GM12873 (cell line): ENCODE measurements around the gene DPEP3.

Experiments
- TF ChIP-seq, protein P1 (sequence below): IDR thresholded peaks from 2 replicates; pipeline ENCODE4 v1.5.1; 2012; ENCODE audit warnings: low read depth, mild to moderate bottlenecking, moderate library complexity, low read length, control low read depth; ENCODE audit not compliant: insufficient read depth; ENCODE audit errors: missing control alignments

Gene DPEP3, protein sequence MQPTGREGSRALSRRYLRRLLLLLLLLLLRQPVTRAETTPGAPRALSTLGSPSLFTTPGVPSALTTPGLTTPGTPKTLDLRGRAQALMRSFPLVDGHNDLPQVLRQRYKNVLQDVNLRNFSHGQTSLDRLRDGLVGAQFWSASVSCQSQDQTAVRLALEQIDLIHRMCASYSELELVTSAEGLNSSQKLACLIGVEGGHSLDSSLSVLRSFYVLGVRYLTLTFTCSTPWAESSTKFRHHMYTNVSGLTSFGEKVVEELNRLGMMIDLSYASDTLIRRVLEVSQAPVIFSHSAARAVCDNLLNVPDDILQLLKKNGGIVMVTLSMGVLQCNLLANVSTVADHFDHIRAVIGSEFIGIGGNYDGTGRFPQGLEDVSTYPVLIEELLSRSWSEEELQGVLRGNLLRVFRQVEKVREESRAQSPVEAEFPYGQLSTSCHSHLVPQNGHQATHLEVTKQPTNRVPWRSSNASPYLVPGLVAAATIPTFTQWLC

GRCh38 chr16:67979955-67980678, at the start of gene DPEP3:
DPEP3 (minus strand) TSS chr16:67980499; CDS start chr16:67980380, 119 bp downstream.
- TF ChIP-seq, protein P1, sequence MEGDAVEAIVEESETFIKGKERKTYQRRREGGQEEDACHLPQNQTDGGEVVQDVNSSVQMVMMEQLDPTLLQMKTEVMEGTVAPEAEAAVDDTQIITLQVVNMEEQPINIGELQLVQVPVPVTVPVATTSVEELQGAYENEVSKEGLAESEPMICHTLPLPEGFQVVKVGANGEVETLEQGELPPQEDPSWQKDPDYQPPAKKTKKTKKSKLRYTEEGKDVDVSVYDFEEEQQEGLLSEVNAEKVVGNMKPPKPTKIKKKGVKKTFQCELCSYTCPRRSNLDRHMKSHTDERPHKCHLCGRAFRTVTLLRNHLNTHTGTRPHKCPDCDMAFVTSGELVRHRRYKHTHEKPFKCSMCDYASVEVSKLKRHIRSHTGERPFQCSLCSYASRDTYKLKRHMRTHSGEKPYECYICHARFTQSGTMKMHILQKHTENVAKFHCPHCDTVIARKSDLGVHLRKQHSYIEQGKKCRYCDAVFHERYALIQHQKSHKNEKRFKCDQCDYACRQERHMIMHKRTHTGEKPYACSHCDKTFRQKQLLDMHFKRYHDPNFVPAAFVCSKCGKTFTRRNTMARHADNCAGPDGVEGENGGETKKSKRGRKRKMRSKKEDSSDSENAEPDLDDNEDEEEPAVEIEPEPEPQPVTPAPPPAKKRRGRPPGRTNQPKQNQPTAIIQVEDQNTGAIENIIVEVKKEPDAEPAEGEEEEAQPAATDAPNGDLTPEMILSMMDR: no peak

GRCh38 chr16:68028996-68029395, 48.7 kb upstream of the DPEP3 start:
- TF ChIP-seq, protein P1: no peak

DNA sequence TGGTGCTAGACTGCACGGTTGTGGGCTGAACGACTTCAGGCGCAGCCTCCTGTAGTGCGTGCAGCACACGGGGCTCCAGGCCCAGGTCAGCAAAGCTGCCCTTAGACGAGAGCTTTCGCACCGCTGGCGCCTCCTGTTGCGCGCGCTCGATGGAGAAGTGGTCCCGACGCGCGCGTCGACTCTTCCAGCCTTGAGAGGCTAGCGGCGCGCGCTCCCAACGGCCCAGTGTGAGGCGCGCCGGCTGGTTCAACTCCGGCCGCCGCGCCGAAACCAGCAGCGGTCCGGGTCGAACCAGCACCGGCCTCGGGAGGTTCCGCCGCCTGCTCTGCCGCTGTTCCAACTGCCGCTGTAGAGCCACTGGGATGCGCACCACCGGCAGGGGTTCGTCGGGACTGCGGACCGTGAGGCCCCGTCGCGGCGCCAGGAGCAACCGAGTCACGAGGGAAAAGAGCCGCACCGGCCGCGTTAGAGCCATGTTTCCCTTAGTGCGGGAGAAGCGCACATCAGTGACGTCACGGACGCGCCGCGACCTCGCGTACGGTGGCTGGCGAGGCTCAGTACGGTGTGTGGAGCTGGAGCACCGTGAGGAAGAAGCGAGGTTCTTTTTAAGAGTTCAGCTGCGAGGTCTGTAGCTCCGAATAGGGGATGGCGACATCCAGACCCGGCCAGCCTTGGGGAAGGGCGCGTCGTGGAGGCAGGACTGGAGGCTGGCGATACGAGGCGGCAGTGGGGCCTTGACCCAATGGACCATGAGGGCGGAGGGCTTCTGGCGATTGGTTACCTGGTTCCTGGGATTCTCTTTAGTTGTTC, 42.6 kb upstream of the DPEP3 start, which contains the start of the genes DDX28 and DUS2:
TSS of gene DDX28 (minus strand) at position 505 of the 810 bp plus-strand sequence. CDS start at position 475, 30 bp downstream.
TSS of gene DUS2 (plus strand) at position 557 of the 810 bp plus-strand sequence. CDS start 14,740 bp downstream, outside the sequence.
- TF ChIP-seq, protein P1: no peak

DNA sequence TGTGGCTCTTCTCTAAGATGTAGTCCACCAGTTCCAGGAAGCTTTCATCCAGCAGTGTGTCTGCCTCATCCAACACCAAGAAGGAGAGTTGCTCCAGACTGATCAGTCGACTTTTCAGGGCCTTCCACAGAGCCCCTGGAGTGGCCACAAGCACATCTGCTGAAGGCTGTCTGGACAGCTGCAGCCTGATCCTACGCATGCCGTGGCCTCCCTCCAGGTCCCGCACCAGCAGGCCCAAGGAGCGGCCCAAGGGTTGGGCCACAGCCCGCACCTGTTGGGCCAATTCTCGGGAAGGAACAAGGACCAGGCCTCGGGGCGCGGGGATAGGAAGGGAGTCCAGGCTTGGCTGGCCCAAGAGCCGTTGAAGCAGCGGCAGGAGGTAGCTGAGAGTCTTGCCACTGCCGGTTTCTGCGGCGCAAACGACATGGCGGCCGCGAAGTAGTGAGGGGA, 42.0 kb upstream of the DPEP3 start:
- TF ChIP-seq, protein P1: no peak

DNA sequence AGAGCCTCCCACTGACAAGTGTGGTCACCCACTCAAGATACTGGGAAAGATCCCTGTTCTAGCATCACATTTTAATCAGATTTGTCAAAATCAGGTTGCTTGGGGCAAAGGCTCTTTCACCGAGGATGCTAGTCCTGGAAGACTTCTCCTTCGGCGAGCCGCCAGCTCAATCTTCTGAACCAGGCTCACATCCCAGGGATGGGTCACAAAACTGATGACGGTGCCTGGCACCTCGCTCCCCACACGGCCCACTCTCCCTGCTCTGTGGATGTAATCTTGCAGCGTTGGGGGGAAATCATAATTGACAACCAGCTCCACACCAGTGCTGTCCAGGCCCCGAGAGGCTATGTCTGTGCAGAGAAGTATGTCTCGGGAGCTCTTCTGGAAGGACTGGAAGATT, 41.2 kb upstream of the DPEP3 start:
- TF ChIP-seq, protein P1: no peak

- TF ChIP-seq, protein P1: no peak
Observed at GRCh38 chr16:68019167-68019680, 38.9 kb upstream of the DPEP3 start.
